Gastroesophageal sphincter (tissue), 4 donors: Measurements from ENCODE around the gene STAM2. TPM values are rescaled to one million over a fixed set of nuclear protein-coding genes. Genes with fewer than 3 reads are reported as not detected.
A peak's percentile ranks its signal among the peaks of the same experiment; 100 is the strongest.

ENCODE experiments used
- ATAC-seq: fragments of 150-250 bp; one replicate; pipeline ENCODE4 v1.9.1; 2016; ENCODE audit warnings: mild to moderate bottlenecking, moderate library complexity
- H3K27ac ChIP-seq, 4 donors: fragments of 200-600 bp; sonication (generic) in 3 of 4; 1 replicate in 3 of 4; 2 replicates in 1 of 4; pipeline ENCODE4 v1.5.1; 2016 to 2019
- H3K27me3 ChIP-seq: fragments of 200-600 bp; sonication (generic); one replicate; pipeline ENCODE4 v1.5.1; 2019
- H3K36me3 ChIP-seq, 2 donors: fragments of 200-600 bp; sonication (generic); one replicate each; pipeline ENCODE4 v1.5.1; 2019; ENCODE audit warnings: control low read depth in 1 of 2
- H3K4me1 ChIP-seq, 3 donors: fragments of 200-600 bp; sonication (generic); 1 replicate in 2 of 3; 2 replicates in 1 of 3; pipeline ENCODE4 v1.5.1; 2016 to 2019; ENCODE audit warnings: control low read depth in 2 of 3
- H3K4me3 ChIP-seq, 2 donors: fragments of 200-600 bp; sonication (generic); one replicate each; pipeline ENCODE4 v1.5.1; 2019; ENCODE audit warnings: mild to moderate bottlenecking in 1 of 2, moderate library complexity in 1 of 2
- H3K9me3 ChIP-seq, 3 donors: fragments of 200-600 bp; sonication (generic); one replicate each; pipeline ENCODE4 v1.5.1; 2017 to 2019; ENCODE audit warnings: control low read depth in 2 of 3
- CTCF ChIP-seq, 4 experiments: fragments of 200-600 bp in 2 of 4; fragments of 450-650 bp in 2 of 4; sonication (generic) in 1 of 4; IDR thresholded peaks; one replicate each; pipeline ENCODE4 v1.5.1; 2017 to 2019; ENCODE audit warnings: antibody characterized with exemption in 4 of 4, mild to moderate bottlenecking in 2 of 4, moderate library complexity in 2 of 4
- EP300 ChIP-seq: sonication (generic); formaldehyde crosslinking; IDR thresholded peaks from one replicate; pipeline ENCODE4 v1.6.1; 2017; ENCODE audit warnings: antibody characterized with exemption, mild to moderate bottlenecking
- POLR2A ChIP-seq, 2 donors: fragments of 450-650 bp; IDR thresholded peaks; one replicate each; pipeline ENCODE4 v1.6.1; 2017; ENCODE audit warnings: antibody characterized with exemption in 2 of 2, mild to moderate bottlenecking in 2 of 2, moderate library complexity in 1 of 2
- POLR2AphosphoS5 ChIP-seq: sonication (generic); formaldehyde crosslinking; IDR thresholded peaks from one replicate; pipeline ENCODE4 v1.6.1; 2017; ENCODE audit warnings: antibody characterized with exemption
- WGBS, 2 donors: methylation state at CpG; one replicate each; pipeline ENCODE4 v1.1.5; 2018; ENCODE audit warnings: low coverage in 1 of 2; 5-methylcytosine and 5-hydroxymethylcytosine counted together
- total RNA-seq, 4 donors: library from RNA; depleted of rRNA; stranded (reverse); fragments of >200 nt; gene quantifications; one replicate each; pipeline ENCODE4 v1.1.0, GENCODE V29; 2016

Gene STAM2
- total RNA-seq, 4 donors from 2014 or later, result 28.8 to 40.7 (median 36.5) TPM

GRCh38 chr2:152098496-152099366 is 76.8 kb downstream of the STAM2 start, which contains the start of gene CACNB4:
CACNB4 (minus strand) TSS chr2:152099044.
- ATAC-seq, result peak; percentile 34
- H3K4me1 ChIP-seq, result peaks cover 0 to 27% (median 5%) of the 10 kb centered on the region in 3 donors
- peak within 1 kb of the TSS in 3 of 4 donors; percentile 40 to 75 (median 65) for H3K27ac ChIP-seq
- 0 to 1% methylated on average over 2 to 25 of the region's 73 CpGs for whole genome bisulfite sequencing, 2 donors
- H3K4me3 ChIP-seq, result peak within 1 kb of the TSS; percentile 61 to 70
- TF ChIP-seq EP300 (no peak), POLR2A (IDR thresholded peaks at IDR 0.05) (no peak), POLR2AphosphoS5 (no peak)
- H3K36me3 ChIP-seq, result no peaks in the 10 kb centered on the region
- H3K9me3 ChIP-seq, result no peaks in the 10 kb centered on the region
- peaks cover 44% of the 10 kb centered on the region for H3K27me3 ChIP-seq

GRCh38 chr2:152097801-152098495 is 77.6 kb downstream of the STAM2 start:
- peaks cover 44% of the 10 kb centered on the region for H3K27me3 ChIP-seq
- H3K9me3 ChIP-seq, result no peaks in the 10 kb centered on the region
- ATAC-seq, result peak; percentile 59
- TF ChIP-seq POLR2A (IDR thresholded peaks at IDR 0.05), result no peak
- TF ChIP-seq CTCF (IDR thresholded peaks at IDR 0.05), result no peak
- no peak for TF ChIP-seq POLR2AphosphoS5
- TF ChIP-seq EP300, result no peak
- WGBS, 2 donors, result 0 to 6% methylated on average over 1 to 9 of the region's 52 CpGs
- peak overlapping the region; percentile 61 to 70 for H3K4me3 ChIP-seq
- H3K27ac ChIP-seq, result peak overlapping the region in 3 of 4 donors; percentile 40 to 75 (median 65)
- H3K4me1 ChIP-seq, result peaks cover 0 to 27% (median 5%) of the 10 kb centered on the region in 3 donors
- H3K36me3 ChIP-seq, result no peaks in the 10 kb centered on the region

GRCh38 chr2:152097290-152097800 is 78.2 kb downstream of the STAM2 start:
- peak; percentile 52 for ATAC-seq
- Histone ChIP-seq H3K4me1 (peaks cover 0 to 27% (median 5%) of the 10 kb centered on the region in 3 donors), H3K27ac (peak overlapping the region in 3 of 4 donors; percentile 40 to 75 (median 65)), H3K36me3 (no peaks in the 10 kb centered on the region), H3K27me3 (peaks cover 41% of the 10 kb centered on the region), H3K9me3 (no peaks in the 10 kb centered on the region), H3K4me3 (peak overlapping the region; percentile 61 to 70)
- TF ChIP-seq POLR2AphosphoS5 (no peak), CTCF (IDR thresholded peaks at IDR 0.05) (no peak), POLR2A (IDR thresholded peaks at IDR 0.05) (no peak), EP300 (no peak)
- WGBS, 2 donors, result 13 to 19% methylated on average over 6 to 13 of the region's 13 CpGs

- TF ChIP-seq POLR2AphosphoS5 (no peak), EP300 (no peak), CTCF (IDR thresholded peaks at IDR 0.05) (no peak), POLR2A (IDR thresholded peaks at IDR 0.05) (no peak)
- H3K4me3 ChIP-seq, result no peak overlapping the region
- peaks cover 0 to 27% (median 5%) of the 10 kb centered on the region in 3 donors for H3K4me1 ChIP-seq
- no peaks in the 10 kb centered on the region for H3K9me3 ChIP-seq
- no peak overlapping the region for H3K27ac ChIP-seq
- ATAC-seq, result no peak
- peaks cover 20% of the 10 kb centered on the region for H3K27me3 ChIP-seq
- no peaks in the 10 kb centered on the region for H3K36me3 ChIP-seq
- 83 to 93% methylated on average over 1 of the region's 1 CpG for WGBS, 2 donors
Observed at GRCh38 chr2:152095146-152095545, 80.4 kb downstream of the STAM2 start.

- H3K27me3 ChIP-seq, result peaks cover 11% of the 10 kb centered on the region
- no peak overlapping the region for H3K27ac ChIP-seq
- 83 to 90% methylated on average over 2 of the region's 2 CpGs for WGBS, 2 donors
- H3K4me3 ChIP-seq, result no peak overlapping the region
- no peaks in the 10 kb centered on the region for H3K9me3 ChIP-seq
- peaks cover 0 to 19% (median 0%) of the 10 kb centered on the region in 3 donors for H3K4me1 ChIP-seq
- no peaks in the 10 kb centered on the region for H3K36me3 ChIP-seq
- ATAC-seq, result no peak
- TF ChIP-seq POLR2AphosphoS5 (no peak), EP300 (no peak), CTCF (IDR thresholded peaks at IDR 0.05) (no peak), POLR2A (IDR thresholded peaks at IDR 0.05) (no peak)
Observed at GRCh38 chr2:152094014-152094413, 81.5 kb downstream of the STAM2 start.
